ENCODE results near the gene CDX1. TPM values are rescaled to one million over a fixed set of nuclear protein-coding genes. Genes with fewer than 3 reads are reported as not detected.

Gene CDX1
- total RNA-seq, 1 donor from 2014 or later = not detected

DNA sequence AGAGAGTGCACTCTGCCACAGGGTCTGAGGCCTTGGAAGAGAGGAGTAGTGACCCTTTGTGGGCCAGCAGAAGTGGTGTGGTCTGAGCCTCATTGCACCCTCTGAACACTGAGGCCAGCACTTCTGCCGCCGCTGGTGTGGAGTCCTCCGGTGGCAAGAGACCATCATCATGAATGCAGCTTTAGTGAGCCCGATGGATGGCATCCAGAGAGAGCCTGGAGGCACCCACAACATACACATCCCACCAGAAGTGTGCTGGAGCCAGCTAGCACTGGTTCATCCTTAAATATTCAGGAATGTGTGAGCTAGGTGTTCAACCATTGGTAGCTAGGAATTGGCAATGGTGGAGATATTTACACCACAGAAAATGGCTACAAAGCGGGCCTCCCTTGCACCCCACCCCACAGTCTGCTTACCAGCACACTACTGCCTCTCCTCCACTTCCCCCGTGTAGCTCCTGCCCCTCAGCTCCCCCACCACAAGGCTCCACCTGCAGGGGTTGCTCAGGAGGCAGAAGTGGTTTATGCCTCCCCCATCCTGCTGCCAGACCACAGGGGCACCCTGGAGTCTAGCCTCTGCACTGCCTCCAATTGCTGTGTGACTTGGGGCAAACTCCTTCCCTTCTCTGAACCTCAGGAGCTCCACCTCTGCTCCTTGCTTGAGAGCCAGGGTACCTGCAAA lies 39.7 kb downstream of the CDX1 start:
- intact Hi-C loops (cut with micrococcal nuclease) = no loop called here
- Mint-ChIP-seq H3K27me3 (ENCODE audit: insufficient read depth) (peaks cover 16% of the 10 kb centered on the region), H3K9me3 (no peaks in the 10 kb centered on the region), H3K36me3 (ENCODE audit: low read depth) (no peaks in the 10 kb centered on the region), H3K4me1 (ENCODE audit: low read depth) (peaks cover 9% of the 10 kb centered on the region), H3K4me3 (no peak overlapping the region), H3K27ac (no peak overlapping the region)
- DNase-seq (ENCODE audit: low spot score) = no peak

DNA sequence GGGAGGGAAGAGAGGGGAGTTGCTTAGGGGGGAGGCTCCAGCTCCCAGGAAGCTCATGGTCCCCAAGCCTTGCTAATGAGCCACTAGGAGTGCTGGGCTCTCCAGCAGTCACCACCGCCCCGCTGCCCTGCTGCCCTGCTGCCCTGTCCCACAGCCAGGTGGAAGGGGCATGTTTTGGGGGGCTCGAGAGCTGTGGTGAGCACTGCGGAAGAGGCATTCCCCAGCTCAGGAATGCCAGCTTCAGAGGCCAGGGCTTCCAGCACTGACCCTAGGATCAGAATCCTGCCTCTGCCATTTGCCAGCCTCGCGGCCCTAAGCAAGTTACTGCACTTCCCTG lies 40.2 kb downstream of the CDX1 start:
- H3K36me3 Mint-ChIP-seq (ENCODE audit: low read depth) = no peaks in the 10 kb centered on the region
- DNase-seq (ENCODE audit: low spot score) = no peak
- peaks cover 9% of the 10 kb centered on the region for H3K4me1 Mint-ChIP-seq (ENCODE audit: low read depth)
- H3K9me3 Mint-ChIP-seq = no peaks in the 10 kb centered on the region
- H3K27ac Mint-ChIP-seq = no peak overlapping the region
- intact Hi-C loops (cut with micrococcal nuclease) = no loop called here
- peaks cover 16% of the 10 kb centered on the region for H3K27me3 Mint-ChIP-seq (ENCODE audit: insufficient read depth)
- no peak overlapping the region for H3K4me3 Mint-ChIP-seq

DNA sequence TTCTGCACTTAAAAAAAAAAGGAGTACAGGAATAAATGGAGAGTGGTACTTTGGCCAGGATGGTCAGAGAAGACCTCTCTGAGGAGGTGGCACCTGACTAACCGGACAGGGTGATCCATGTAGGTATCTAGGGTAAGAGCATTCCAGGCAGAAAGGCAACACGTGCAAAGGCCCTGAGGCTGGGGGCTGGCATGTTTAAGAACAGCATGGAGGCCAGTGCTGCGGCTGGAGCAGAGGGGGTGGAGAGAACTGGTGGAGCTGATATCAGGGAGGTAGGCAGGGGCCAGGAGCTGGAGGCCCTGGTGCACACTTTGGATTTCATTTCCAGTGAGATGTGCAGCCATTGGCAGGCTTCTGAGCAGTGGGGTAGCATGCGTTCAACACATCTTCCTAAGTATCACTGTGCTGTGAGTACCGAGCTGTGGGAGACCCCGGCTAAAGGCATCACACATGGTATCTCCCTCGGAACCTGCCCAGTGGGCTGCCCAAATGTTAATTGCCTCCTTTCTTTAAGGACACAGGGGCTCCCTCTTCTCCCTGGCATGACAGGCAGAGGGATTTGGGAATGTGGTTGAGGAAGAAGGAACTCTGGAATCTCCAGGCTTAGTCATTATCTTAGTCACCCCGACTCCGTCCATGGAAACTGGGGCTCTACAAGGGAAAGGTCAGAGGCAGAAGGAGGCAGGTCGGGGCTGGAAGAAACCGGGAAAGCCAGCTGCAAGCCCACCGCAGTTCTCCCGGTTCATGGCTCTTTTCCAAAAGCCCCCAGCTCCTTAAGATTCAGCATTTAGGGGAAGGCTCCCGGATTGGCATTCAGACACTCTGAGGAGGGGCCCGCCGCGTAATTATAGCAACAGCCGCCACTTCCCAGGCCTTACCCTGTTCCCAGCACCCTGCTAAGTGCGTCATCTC lies 41.9 kb downstream of the CDX1 start:
- H3K27ac Mint-ChIP-seq = no peak overlapping the region
- peaks cover 20% of the 10 kb centered on the region for H3K27me3 Mint-ChIP-seq (ENCODE audit: insufficient read depth)
- intact Hi-C loops (cut with micrococcal nuclease) = no loop called here
- H3K4me1 Mint-ChIP-seq (ENCODE audit: low read depth) = peaks cover 9% of the 10 kb centered on the region
- no peak overlapping the region for H3K4me3 Mint-ChIP-seq
- H3K9me3 Mint-ChIP-seq = no peaks in the 10 kb centered on the region
- DNase-seq (ENCODE audit: low spot score) = no peak
- H3K36me3 Mint-ChIP-seq (ENCODE audit: low read depth) = no peaks in the 10 kb centered on the region

DNA sequence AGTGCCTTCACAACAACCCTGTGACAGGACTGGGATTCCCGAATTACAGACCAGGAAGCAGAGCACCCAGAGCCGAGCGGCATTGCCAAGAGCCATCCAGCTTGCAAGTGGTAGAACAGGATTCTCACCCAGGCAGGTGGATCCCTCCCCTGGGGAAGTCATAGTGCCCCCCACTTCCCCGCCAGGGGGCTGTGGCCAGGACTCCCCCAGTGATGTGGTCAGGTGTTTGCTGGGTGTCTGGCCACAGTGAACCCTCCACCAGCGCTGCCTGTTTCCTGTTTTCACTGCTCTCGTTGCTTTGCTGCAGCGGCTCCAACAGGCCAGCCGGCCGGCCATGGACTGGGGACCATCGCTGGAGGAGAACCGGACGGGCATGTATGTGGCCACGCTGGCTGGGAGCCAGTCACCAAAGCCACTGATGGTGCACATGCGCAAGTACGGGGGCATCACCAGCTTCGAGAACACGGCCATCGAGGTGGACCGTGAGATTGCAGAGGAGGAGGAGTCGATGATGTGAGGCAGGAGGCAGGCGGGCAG lies 42.6 kb downstream of the CDX1 start:
- Mint-ChIP-seq H3K36me3 (ENCODE audit: low read depth) (no peaks in the 10 kb centered on the region), H3K27ac (no peak overlapping the region), H3K4me3 (no peak overlapping the region), H3K4me1 (ENCODE audit: low read depth) (peaks cover 9% of the 10 kb centered on the region), H3K9me3 (no peaks in the 10 kb centered on the region), H3K27me3 (ENCODE audit: insufficient read depth) (peaks cover 25% of the 10 kb centered on the region)
- DNase-seq (ENCODE audit: low spot score) = no peak
- intact Hi-C loops (cut with micrococcal nuclease) = no loop called here

DNA sequence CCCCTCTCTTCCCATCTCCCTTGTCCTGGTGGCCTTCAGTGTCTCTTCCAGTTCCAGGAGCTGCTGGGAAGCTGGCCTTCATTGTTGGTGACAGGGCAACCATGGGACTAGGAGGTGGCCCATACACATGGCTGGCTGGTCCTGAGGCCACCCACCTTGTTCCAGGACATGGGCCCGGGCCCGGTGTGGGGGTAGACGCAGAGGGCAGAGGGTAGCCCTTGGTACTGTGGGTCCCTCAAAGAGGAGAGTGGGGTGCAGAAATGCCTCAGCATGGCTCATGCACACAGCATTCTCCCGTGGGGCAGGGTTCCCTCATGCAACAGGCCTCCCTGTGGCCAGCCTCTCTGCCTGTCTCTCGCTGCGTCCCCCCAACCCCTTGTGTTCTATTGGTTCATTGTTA lies 44.1 kb downstream of the CDX1 start:
- Mint-ChIP-seq H3K27me3 (ENCODE audit: insufficient read depth) (peaks cover 25% of the 10 kb centered on the region), H3K36me3 (ENCODE audit: low read depth) (no peaks in the 10 kb centered on the region), H3K27ac (no peak overlapping the region), H3K4me3 (no peak overlapping the region), H3K4me1 (ENCODE audit: low read depth) (peaks cover 9% of the 10 kb centered on the region), H3K9me3 (no peaks in the 10 kb centered on the region)
- no peak for DNase-seq (ENCODE audit: low spot score)
- intact Hi-C loops (cut with micrococcal nuclease) = no loop called here

DNA sequence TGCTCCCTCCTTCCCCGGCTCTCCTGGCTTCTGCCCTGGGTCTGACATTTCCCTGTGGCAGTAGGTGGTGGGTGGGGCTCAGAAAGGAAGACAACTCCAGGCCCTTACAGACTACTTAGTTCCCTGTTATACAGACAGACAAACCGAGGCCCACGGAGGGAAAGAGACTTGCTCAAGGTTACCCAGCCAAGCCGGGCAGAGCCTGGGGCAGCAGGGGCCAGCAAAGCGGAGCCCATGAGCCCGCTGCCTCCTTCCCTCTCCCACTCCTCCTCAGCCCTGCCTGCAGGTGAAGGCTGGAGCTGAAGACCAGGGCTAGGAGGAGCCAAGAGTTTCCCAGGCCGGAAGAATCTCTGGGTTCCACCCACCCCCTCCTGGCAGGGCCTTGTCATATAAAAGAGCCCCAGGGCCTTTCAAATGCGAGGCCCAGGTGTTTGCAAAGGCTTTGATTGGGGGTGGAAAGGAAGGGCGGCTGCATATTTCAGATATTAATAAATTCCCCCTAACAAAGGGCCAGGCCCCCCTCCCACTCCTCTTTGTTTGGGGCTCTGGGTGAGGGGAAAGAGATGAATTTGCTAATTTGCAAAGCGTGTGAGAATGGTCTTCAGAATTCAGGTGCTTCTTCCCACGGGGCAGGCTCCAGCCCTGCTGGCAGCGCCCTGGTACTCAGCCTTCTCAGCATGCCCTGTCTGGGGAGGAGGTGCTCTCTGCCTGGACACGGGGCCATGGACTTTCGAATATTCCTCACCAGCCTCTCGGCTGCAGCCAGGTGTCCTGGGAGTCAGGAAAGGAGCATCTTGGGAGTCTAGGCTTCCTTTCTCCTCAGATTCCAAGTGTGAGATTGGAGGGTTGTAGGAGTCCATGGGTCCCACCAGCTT lies 44.8 kb downstream of the CDX1 start:
- intact Hi-C loops (cut with micrococcal nuclease) = no loop called here

DNA sequence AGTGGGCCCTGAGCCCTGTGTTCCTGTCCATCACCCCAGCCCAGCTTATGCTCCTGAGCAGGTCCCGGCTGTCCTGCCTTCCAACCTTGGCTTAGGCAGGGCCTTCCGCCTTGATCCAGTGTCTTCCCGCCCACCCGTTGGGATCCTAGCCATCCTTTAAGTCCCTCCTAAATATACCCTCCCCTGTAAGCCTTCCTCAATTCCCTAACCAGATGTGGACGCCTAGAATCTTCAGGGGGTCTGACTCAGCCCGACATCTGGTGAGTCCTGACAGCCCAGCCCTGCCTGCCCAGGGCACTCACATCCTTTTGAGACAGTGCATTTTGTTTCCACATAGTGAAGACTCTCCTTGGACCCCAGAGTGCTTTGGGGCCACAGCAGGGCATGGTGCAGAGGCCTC lies 47.0 kb downstream of the CDX1 start:
- Mint-ChIP-seq H3K4me1 (ENCODE audit: low read depth) (peaks cover 9% of the 10 kb centered on the region), H3K4me3 (no peak overlapping the region), H3K9me3 (no peaks in the 10 kb centered on the region), H3K27me3 (ENCODE audit: insufficient read depth) (peaks cover 26% of the 10 kb centered on the region), H3K36me3 (ENCODE audit: low read depth) (no peaks in the 10 kb centered on the region), H3K27ac (no peak overlapping the region)
- DNase-seq (ENCODE audit: low spot score) = no peak
- intact Hi-C loops (cut with micrococcal nuclease) = no loop called here

More for the DNA sequence above, 44.8 kb downstream of the CDX1 start:
- no peaks in the 10 kb centered on the region for H3K36me3 Mint-ChIP-seq (ENCODE audit: low read depth)
- no peak overlapping the region for H3K4me3 Mint-ChIP-seq
- peaks cover 9% of the 10 kb centered on the region for H3K4me1 Mint-ChIP-seq (ENCODE audit: low read depth)
- no peak overlapping the region for H3K27ac Mint-ChIP-seq
- peaks cover 25% of the 10 kb centered on the region for H3K27me3 Mint-ChIP-seq (ENCODE audit: insufficient read depth)
- no peak for DNase-seq (ENCODE audit: low spot score)
- no peaks in the 10 kb centered on the region for H3K9me3 Mint-ChIP-seq

DNA sequence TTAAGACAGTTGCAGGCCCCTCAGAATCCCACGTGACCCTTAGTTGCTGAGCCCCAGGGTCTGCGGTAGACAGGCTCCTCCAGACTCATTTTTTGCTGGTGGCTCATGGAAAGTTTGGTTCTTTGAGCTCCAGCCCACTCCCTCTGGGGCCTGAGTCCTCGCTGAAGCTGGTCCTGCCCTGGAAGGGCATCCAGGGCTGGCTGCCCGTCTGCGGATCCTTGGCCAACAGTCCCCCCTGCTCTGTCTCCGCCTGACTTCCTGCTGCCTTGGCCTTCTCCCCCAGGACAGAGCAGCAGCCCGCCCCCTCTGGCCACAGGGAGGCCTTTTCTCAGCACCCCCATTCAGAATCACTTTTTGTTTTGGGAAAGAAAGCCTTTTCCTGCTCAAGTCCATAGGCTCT lies 47.7 kb downstream of the CDX1 start:
- intact Hi-C loops (cut with micrococcal nuclease) = no loop called here
- Mint-ChIP-seq H3K4me1 (ENCODE audit: low read depth) (peaks cover 2% of the 10 kb centered on the region), H3K36me3 (ENCODE audit: low read depth) (no peaks in the 10 kb centered on the region), H3K9me3 (no peaks in the 10 kb centered on the region), H3K27me3 (ENCODE audit: insufficient read depth) (peaks cover 21% of the 10 kb centered on the region), H3K27ac (no peak overlapping the region), H3K4me3 (no peak overlapping the region)
- no peak for DNase-seq (ENCODE audit: low spot score)

DNA sequence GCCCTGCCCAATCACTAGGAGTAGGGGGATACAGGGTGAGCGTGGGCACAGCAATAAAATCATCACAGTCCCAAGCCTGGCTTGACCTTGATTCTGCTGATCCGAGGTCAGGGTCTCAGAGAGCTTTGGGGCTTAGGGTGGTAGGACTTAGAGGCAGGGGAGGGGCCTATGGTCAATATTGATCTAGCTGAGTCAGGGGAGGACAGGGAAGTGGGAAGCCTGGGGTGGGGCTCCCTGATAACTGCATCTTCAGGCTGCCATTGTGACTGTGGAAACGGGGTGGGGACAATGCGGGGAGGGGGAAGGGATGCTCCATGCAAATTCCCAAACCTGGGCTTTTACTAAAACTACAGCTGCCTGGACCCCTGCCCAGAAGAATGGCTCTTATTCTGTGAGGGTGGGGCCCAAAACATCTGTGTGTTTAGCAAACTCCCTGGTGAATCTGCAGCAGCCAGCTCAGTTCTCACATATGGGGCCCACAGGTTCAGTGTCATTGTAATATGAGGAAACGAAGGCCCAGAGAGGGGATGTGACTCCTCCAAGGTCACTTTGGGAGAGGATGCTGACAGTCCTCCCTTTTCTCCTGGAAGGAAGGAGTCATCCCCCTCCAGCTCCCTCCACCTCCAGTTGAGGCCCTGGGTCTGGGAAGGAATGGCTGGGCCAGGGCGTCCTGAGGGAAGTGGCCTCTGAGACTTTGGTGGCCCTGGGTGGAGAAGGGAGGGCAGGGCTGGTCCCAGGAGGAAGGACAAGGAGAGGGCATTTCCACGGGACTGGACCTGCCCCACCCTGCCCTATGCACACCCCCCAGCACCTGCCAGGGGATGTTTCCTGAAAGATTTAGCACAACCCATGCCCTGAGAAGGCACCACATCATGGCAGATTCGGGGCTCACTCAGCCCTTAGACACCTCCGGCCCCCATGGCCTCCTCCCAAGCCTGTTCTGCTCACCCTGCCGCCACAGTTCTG lies 49.7 kb downstream of the CDX1 start:
- DNase-seq (ENCODE audit: low spot score) = no peak
- Mint-ChIP-seq H3K27ac (no peak overlapping the region), H3K9me3 (no peaks in the 10 kb centered on the region), H3K4me3 (no peak overlapping the region), H3K4me1 (ENCODE audit: low read depth) (no peaks in the 10 kb centered on the region), H3K36me3 (ENCODE audit: low read depth) (no peaks in the 10 kb centered on the region), H3K27me3 (ENCODE audit: insufficient read depth) (peaks cover 18% of the 10 kb centered on the region)
- intact Hi-C loops (cut with micrococcal nuclease) = no loop called here

DNA sequence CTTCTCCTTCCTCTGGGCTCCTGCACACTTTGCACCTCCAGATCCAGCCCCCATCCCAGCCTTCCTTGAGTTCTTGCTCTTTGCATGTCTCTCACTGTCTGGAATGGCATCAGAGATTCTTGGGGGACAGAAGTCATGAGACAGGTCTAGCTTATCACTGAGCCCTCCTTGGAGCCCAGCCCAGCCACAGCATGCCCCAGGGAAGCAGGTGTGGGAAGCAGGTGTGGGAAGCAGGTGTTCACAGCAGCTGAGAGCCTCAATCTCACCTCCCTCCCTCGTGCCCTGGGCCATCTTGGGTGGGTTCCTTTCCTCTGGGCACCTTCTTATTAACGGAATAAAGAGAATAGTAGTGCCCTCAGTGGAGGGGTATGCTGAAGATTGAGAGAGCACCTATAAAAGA lies 50.5 kb downstream of the CDX1 start:
- no peak overlapping the region for H3K27ac Mint-ChIP-seq
- no peaks in the 10 kb centered on the region for H3K4me1 Mint-ChIP-seq (ENCODE audit: low read depth)
- no peaks in the 10 kb centered on the region for H3K9me3 Mint-ChIP-seq
- DNase-seq (ENCODE audit: low spot score) = no peak
- no peak overlapping the region for H3K4me3 Mint-ChIP-seq
- intact Hi-C loops (cut with micrococcal nuclease) = no loop called here
- H3K27me3 Mint-ChIP-seq (ENCODE audit: insufficient read depth) = peaks cover 16% of the 10 kb centered on the region
- H3K36me3 Mint-ChIP-seq (ENCODE audit: low read depth) = no peaks in the 10 kb centered on the region

DNA sequence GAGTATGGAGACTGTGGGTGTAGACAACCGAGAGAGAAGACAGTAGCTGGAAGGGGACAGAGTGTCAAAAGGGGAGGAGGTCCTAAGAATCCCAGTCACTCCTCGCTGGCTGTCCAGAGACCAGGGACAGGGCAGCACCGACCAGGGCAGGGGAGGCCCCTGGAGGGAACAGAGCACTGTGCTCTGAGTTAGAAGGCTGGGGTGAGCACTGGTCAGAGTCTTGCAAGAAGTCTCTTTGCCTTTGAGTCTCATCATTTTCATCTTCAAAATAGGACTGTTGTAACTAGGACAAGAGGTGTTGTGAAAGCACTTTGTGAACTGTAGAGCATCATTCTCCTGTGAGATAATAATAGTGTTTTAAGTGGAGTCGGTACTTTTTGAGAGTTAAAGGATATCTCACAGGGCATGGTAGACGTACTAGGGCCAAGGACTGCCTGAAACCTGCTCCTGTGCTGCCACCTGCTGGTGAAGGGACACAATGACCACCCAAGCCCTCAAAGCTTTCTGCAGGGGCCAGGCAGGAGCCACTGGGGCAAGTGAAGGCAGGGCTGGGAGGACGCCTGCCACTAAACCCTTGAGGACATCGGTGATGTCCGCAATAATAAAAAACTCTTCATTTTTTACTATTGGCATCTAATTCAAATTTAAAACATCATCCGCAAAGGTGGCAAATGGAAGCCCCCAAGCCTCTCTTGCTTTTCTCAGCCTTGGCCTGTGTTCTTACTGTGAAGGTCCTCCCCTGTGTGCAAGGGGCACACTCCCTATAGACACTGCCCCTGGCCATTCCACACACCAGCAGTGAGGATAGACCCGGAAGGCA lies 51.5 kb downstream of the CDX1 start:
- no peaks in the 10 kb centered on the region for H3K36me3 Mint-ChIP-seq (ENCODE audit: low read depth)
- H3K4me1 Mint-ChIP-seq (ENCODE audit: low read depth) = no peaks in the 10 kb centered on the region
- DNase-seq (ENCODE audit: low spot score) = peak; percentile 67
- H3K9me3 Mint-ChIP-seq = no peaks in the 10 kb centered on the region
- peaks cover 13% of the 10 kb centered on the region for H3K27me3 Mint-ChIP-seq (ENCODE audit: insufficient read depth)
- intact Hi-C loops (cut with micrococcal nuclease) = loop anchor here (1.0 to 2.0 kb wide), 5 partner anchors 57 to 582 kb away; no protein-coding TSS in a partner anchor
- H3K27ac Mint-ChIP-seq = no peak overlapping the region
- no peak overlapping the region for H3K4me3 Mint-ChIP-seq
